Left lung (tissue), 10 donors: Measurements from ENCODE around the gene LTB4R2. TPM values are rescaled to one million over a fixed set of nuclear protein-coding genes. Genes with fewer than 3 reads are reported as not detected.
A peak's percentile ranks its signal among the peaks of the same experiment; 100 is the strongest.

Source experiments
- ATAC-seq: fragments of 200-7000 bp; cut with Tn5 transposase; one replicate; pipeline ENCODE4 v1.9.1; 2020; ENCODE audit warnings: moderate library complexity
- DNase-seq, 4 donors: peaks; one replicate each; pipeline ENCODE4 v3.0.0-alpha.2; 2013 to 2020
- H3K27ac ChIP-seq, 2 donors: fragments of 200-600 bp; sonication (generic) in 1 of 2; one replicate each; pipeline versions ENCODE4 v1.5.0 to v1.8.0; 2020 to 2021
- H3K27me3 ChIP-seq, 2 donors: fragments of 200-600 bp; sonication (generic) in 1 of 2; one replicate each; pipeline versions ENCODE4 v1.5.0 to v1.8.0; 2020 to 2021
- H3K36me3 ChIP-seq, 2 donors: fragments of 200-600 bp; sonication (generic) in 1 of 2; one replicate each; pipeline versions ENCODE4 v1.5.0 to v1.8.0; 2020 to 2021
- H3K4me1 ChIP-seq, 2 donors: fragments of 200-600 bp; one replicate each; pipeline ENCODE4 v1.8.0; 2021
- H3K4me3 ChIP-seq, 2 donors: fragments of 200-600 bp; sonication (generic) in 1 of 2; one replicate each; pipeline versions ENCODE4 v1.5.0 to v1.8.0; 2020 to 2021; ENCODE audit warnings: mild to moderate bottlenecking in 1 of 2
- H3K9me3 ChIP-seq, 2 donors: fragments of 200-600 bp; sonication (generic) in 1 of 2; one replicate each; pipeline versions ENCODE4 v1.5.0 to v1.8.0; 2020 to 2021
- CTCF ChIP-seq, 2 donors: fragments of 200-600 bp; sonication (generic) in 1 of 2; IDR thresholded peaks; one replicate each; pipeline versions ENCODE4 v1.5.0 to v1.8.0; 2021; ENCODE audit warnings: antibody characterized with exemption in 2 of 2
- intact Hi-C, 2 donors: fragments of 100-400 bp; cut with DNase I; formaldehyde crosslinking; loops; one replicate each; pipeline versions ENCODE4 v1.11.2 to v1.14.2; 2022
- polyA plus RNA-seq, 6 donors: library from polyadenylated mRNA; unstranded; fragments of 120-200 nt; gene quantifications; one replicate each; pipeline ENCODE4 v1.2.1, GENCODE V29; 2013; ENCODE audit not compliant: insufficient read length in 6 of 6
- total RNA-seq, 2 donors: library from RNA; stranded (reverse); fragmentation: NEBNext Ultra II Directional; extraction: Animal tissue kit (Norgen Biotek cat#: 25700); gene quantifications; one replicate each; pipeline ENCODE4 v1.2.1, GENCODE V29; 2021
- donor health status: DM: no; HTN: yes; CAD: no.
- donor health status: DM: no; HTN: no; CAD: no.

Gene LTB4R2
- total and polyA plus RNA-seq, 8 donors = 4.0 to 6.3 (median 5.6) TPM

- no peak for TF ChIP-seq CTCF (IDR thresholded peaks at IDR 0.05)
- intact Hi-C loops = loop anchor here in 1 of 2 donors (5.0 kb wide), 1 partner anchor 57 kb away; the partner anchor contains the start of gene TINF2
- Histone ChIP-seq H3K27ac (peak overlapping the region; percentile 73 to 82), H3K27me3 (no peaks in the 10 kb centered on the region), H3K4me1 (peaks cover 14 to 47% of the 10 kb centered on the region in 2 donors), H3K36me3 (peaks cover 3 to 49% of the 10 kb centered on the region in 2 donors), H3K4me3 (peak overlapping the region; percentile 82 to 91), H3K9me3 (no peaks in the 10 kb centered on the region)
- DNase-seq (peak in 1 of 4 donors; percentile 63), ATAC-seq (peak; percentile 40)
Observed at GRCh38 chr14:24298892-24299254, 11.1 kb upstream of the LTB4R2 start.

GRCh38 chr14:24299255-24300191 lies 10.4 kb upstream of the LTB4R2 start, which contains the start of the genes DHRS1 and NOP9:
Gene DHRS1 (minus strand): TSS chr14:24299780. CDS start chr14:24299106, 674 bp downstream.
Gene NOP9 (plus strand): TSS chr14:24299850. CDS start chr14:24299955, 105 bp downstream.
- Histone ChIP-seq H3K27me3 (no peaks in the 10 kb centered on the region), H3K9me3 (no peaks in the 10 kb centered on the region), H3K27ac (peak within 1 kb of the TSS; percentile 73 to 82), H3K4me1 (peaks cover 14 to 47% of the 10 kb centered on the region in 2 donors), H3K4me3 (peak within 1 kb of the TSS; percentile 82 to 91), H3K36me3 (peaks cover 3 to 53% of the 10 kb centered on the region in 2 donors)
- peak in 1 of 2 donors; percentile 12 for TF ChIP-seq CTCF (IDR thresholded peaks at IDR 0.05)
- DNase-seq (peak; percentile 89 to 96 (median 94)), ATAC-seq (peak; percentile 92)
- intact Hi-C loops = loop anchor here in 1 of 2 donors (5.0 kb wide), 1 partner anchor 57 kb away; the partner anchor contains the start of gene TINF2

- Histone ChIP-seq H3K36me3 (peaks cover 3 to 54% of the 10 kb centered on the region in 2 donors), H3K4me3 (peak overlapping the region; percentile 82 to 91)
- intact Hi-C loops = no loop called here
Observed at GRCh38 chr14:24300326-24300980, 9.5 kb upstream of the LTB4R2 start.

GRCh38 chr14:24304019-24304387 lies 5.9 kb upstream of the LTB4R2 start:
- H3K27ac ChIP-seq = no peak overlapping the region
- intact Hi-C loops = no loop called here
- ATAC-seq (no peak), DNase-seq (no peak)
- H3K36me3 ChIP-seq = peaks cover 3 to 70% of the 10 kb centered on the region in 2 donors
- no peaks in the 10 kb centered on the region for H3K9me3 ChIP-seq
- peaks cover 7 to 38% of the 10 kb centered on the region in 2 donors for H3K4me1 ChIP-seq
- H3K4me3 ChIP-seq = no peak overlapping the region
- no peak for TF ChIP-seq CTCF (IDR thresholded peaks at IDR 0.05)
- H3K27me3 ChIP-seq = no peaks in the 10 kb centered on the region

More at GRCh38 chr14:24300326-24300980, 9.5 kb upstream of the LTB4R2 start:
- no peaks in the 10 kb centered on the region for H3K27me3 ChIP-seq
- no peak for TF ChIP-seq CTCF (IDR thresholded peaks at IDR 0.05)
- peaks cover 14 to 47% of the 10 kb centered on the region in 2 donors for H3K4me1 ChIP-seq
- no peaks in the 10 kb centered on the region for H3K9me3 ChIP-seq
- DNase-seq = no peak
- no peak for ATAC-seq
- peak overlapping the region; percentile 73 to 82 for H3K27ac ChIP-seq
